ENCODE data around the gene GCH1. TPM values are rescaled to one million over a fixed set of nuclear protein-coding genes. Genes with fewer than 3 reads are reported as not detected.

Gene GCH1
- total RNA-seq, 1 donor from 2014 or later, result 3.1 TPM

- no peak for DNase-seq (ENCODE audit: low read depth)
Measured at GRCh38 chr14:54797986-54798385, 104.6 kb downstream of the GCH1 start.

- no peak for DNase-seq (ENCODE audit: low read depth)
Measured at GRCh38 chr14:54797556-54797955, 105.1 kb downstream of the GCH1 start.

- DNase-seq (ENCODE audit: low read depth), result peak; percentile 50
Measured at GRCh38 chr14:54796961-54797360, 105.7 kb downstream of the GCH1 start.

GRCh38 chr14:54794796-54795195 is 107.8 kb downstream of the GCH1 start:
- no peak for DNase-seq (ENCODE audit: low read depth)

- no peak for DNase-seq (ENCODE audit: low read depth)
Measured at GRCh38 chr14:54794159-54794558, 108.5 kb downstream of the GCH1 start.

- DNase-seq (ENCODE audit: low read depth), result no peak
Measured at GRCh38 chr14:54792288-54792687, 110.3 kb downstream of the GCH1 start.

Other genes starting within 250 kb of the GCH1 start
- 6.9 and 13.4 TPM in 2 replicates for gene WDHD1, start 124.3 kb upstream of the GCH1 start, total RNA-seq
- gene SOCS4, start 124.4 kb upstream of the GCH1 start, total RNA-seq, result 23.1 and 34.7 TPM in 2 replicates
- 25.0 and 39.3 TPM in 2 replicates for gene MAPK1IP1L, start 148.8 kb upstream of the GCH1 start, total RNA-seq
- 114 and 178 TPM in 2 replicates for gene LGALS3, start 226.4 kb upstream of the GCH1 start, total RNA-seq

Data from renal cortical epithelial cell (primary cell).